Measurements from ENCODE around the gene SLC25A41.

Gene SLC25A41

DNA sequence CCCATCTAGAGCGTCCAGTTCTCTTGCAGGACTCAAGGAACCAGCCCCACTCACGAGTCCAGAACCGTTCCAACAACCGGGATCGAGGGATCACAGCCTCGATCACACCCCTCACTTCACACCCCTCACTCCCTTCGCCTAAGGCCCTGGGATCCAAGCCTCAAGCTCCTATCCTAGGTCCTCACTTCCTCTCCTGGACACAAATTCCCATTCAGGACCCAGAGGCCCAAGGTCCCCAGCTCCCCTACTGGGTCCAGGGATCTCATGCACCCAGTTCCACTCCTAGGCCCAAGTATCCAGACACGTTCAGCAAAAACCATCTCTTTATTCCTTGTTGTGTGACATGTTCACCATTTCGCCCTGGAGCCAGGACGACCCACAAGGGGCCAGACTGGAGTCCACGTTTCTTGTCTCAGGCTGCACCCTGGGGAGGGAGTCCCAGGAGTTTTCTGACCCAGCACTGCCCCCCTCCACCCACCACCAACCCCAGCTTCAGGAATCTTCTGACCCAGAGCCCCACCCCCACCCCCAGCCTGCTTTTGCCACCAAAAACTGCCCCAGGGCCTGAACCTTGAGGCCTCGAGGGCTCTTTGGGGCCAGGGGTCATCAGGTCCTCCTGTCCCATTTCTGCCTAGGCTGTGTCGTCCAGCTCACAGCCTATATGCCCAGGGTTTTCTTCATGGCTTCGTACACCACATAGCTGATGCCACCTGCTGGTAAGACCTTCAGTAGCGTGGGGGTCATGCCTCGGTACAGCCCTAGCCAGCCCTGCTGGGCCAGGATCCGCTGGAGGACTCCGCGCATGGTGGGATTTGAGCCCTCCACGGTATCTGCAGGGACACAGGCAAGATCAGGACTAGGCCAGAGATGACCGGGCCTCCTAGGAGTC lies 7.6 kb downstream of the SLC25A41 start:
- no peak for TF ChIP-seq EZH2phosphoT487 (conservative IDR thresholded peaks at IDR 0.05; ENCODE audit: low read length)
- TF ChIP-seq, protein P1, sequence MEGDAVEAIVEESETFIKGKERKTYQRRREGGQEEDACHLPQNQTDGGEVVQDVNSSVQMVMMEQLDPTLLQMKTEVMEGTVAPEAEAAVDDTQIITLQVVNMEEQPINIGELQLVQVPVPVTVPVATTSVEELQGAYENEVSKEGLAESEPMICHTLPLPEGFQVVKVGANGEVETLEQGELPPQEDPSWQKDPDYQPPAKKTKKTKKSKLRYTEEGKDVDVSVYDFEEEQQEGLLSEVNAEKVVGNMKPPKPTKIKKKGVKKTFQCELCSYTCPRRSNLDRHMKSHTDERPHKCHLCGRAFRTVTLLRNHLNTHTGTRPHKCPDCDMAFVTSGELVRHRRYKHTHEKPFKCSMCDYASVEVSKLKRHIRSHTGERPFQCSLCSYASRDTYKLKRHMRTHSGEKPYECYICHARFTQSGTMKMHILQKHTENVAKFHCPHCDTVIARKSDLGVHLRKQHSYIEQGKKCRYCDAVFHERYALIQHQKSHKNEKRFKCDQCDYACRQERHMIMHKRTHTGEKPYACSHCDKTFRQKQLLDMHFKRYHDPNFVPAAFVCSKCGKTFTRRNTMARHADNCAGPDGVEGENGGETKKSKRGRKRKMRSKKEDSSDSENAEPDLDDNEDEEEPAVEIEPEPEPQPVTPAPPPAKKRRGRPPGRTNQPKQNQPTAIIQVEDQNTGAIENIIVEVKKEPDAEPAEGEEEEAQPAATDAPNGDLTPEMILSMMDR (IDR thresholded peaks at IDR 0.05; ENCODE audit: insufficient read depth, low read length, poor library complexity, severe bottlenecking): no peak
- Histone ChIP-seq H4K20me1 (ENCODE audit: low read depth, low read length) (peaks cover 18% of the 10 kb centered on the region; the same call in 1 of the 2 replicates), H3K4me3 (ENCODE audit: insufficient read depth, low read length, poor library complexity, severe bottlenecking) (peak overlapping the region; percentile 40), H3K36me3 (ENCODE audit: low read length) (no peaks in the 10 kb centered on the region), H3F3A (ENCODE audit: insufficient read depth) (no peaks in the 10 kb centered on the region; the same call in 1 of the 2 replicates), H3K79me2 (ENCODE audit: insufficient read depth, low read length) (peaks cover 32% of the 10 kb centered on the region), H3K27ac (ENCODE audit: low read depth, low read length) (peak overlapping the region; percentile 49), H3K9me3 (ENCODE audit: insufficient read depth, low read length) (no peaks in the 10 kb centered on the region), H2AFZ (ENCODE audit: low read depth, low read length, severe bottlenecking) (peak overlapping the region; percentile 65), H3K4me2 (ENCODE audit: low read depth, low read length, poor library complexity, severe bottlenecking) (peak overlapping the region; percentile 54), H3K9ac (ENCODE audit: low read length) (0 out of 2 replicates have a peak overlapping the region, but pooled peaks have one; percentile 11), H3K27me3 (ENCODE audit: low read length) (no peaks in the 10 kb centered on the region), H3K9me2 (replicated peaks; ENCODE audit: insufficient read depth, low read length) (no peaks in the 10 kb centered on the region)

DNA sequence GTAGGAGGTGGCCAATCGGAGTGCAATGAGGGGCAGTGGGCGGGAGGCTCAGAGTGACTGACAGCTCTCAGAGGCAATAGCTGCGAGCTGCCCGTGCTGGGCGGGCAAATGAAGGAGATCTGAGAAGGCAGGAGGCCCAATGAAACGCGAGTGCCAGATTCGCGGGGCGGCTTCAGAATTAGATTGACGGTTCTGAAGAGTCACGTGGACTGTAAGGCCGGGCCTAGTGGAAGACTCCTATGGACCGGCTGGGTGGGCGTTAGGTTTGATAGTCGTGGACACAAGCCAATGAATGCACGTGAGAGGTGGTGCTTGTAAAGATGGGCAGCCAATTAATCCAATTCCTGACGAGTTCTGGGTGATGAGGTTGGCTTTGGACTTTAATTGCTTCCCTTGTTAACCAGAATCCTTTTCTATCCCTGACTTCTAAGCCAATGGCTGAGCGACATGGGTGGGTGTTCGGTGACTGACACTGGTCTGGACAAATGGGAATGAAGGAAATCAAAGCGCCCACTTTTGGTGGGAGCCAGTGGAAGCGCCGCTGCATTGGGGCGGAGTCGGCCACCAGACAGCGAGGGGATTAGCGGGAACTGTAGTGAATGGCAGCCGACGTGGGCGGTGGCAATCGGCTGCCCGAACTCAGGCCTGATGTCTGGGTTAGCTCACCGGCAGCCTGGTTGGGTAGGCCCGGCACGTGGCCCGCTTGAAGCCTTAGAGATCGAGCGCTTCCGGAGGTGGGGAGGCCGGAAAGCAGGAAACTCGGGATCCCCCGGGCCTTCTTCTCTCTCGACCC lies 8.4 kb downstream of the SLC25A41 start:
- TF ChIP-seq, protein P1 (IDR thresholded peaks at IDR 0.05; ENCODE audit: insufficient read depth, low read length, poor library complexity, severe bottlenecking): no peak
- TF ChIP-seq EZH2phosphoT487 (conservative IDR thresholded peaks at IDR 0.05; ENCODE audit: low read length): no peak
- H3K9ac ChIP-seq (ENCODE audit: low read length): peak overlapping the region; percentile 11; the same call in 1 of the 2 replicates
- H3K4me3 ChIP-seq (ENCODE audit: insufficient read depth, low read length, poor library complexity, severe bottlenecking): peak overlapping the region; percentile 40

GRCh38 chr19:6424195-6424938 lies 9.2 kb downstream of the SLC25A41 start, which contains the start of gene KHSRP:
TSS of gene KHSRP (minus strand) at chr19:6424811. CDS start at chr19:6424701, 110 bp downstream.
- Histone ChIP-seq H3K4me3 (ENCODE audit: insufficient read depth, low read length, poor library complexity, severe bottlenecking) (peak within 1 kb of the TSS; percentile 62), H3K4me2 (ENCODE audit: low read depth, low read length, poor library complexity, severe bottlenecking) (peak within 1 kb of the TSS; percentile 60), H3K27ac (ENCODE audit: low read depth, low read length) (peak within 1 kb of the TSS; percentile 49), H3K9ac (ENCODE audit: low read length) (peak within 1 kb of the TSS; percentile 81), H3K36me3 (ENCODE audit: low read length) (peaks cover 3% of the 10 kb centered on the region; the same call in 1 of the 2 replicates), H3F3A (ENCODE audit: insufficient read depth) (no peaks in the 10 kb centered on the region; the same call in 1 of the 2 replicates), H3K9me3 (ENCODE audit: insufficient read depth, low read length) (no peaks in the 10 kb centered on the region), H3K9me2 (replicated peaks; ENCODE audit: insufficient read depth, low read length) (no peaks in the 10 kb centered on the region), H3K79me2 (ENCODE audit: insufficient read depth, low read length) (peaks cover 48% of the 10 kb centered on the region), H3K27me3 (ENCODE audit: low read length) (no peaks in the 10 kb centered on the region), H2AFZ (ENCODE audit: low read depth, low read length, severe bottlenecking) (peak within 1 kb of the TSS; percentile 65), H4K20me1 (ENCODE audit: low read depth, low read length) (peaks cover 18% of the 10 kb centered on the region; the same call in 1 of the 2 replicates)
- TF ChIP-seq, protein P1 (IDR thresholded peaks at IDR 0.05; ENCODE audit: insufficient read depth, low read length, poor library complexity, severe bottlenecking): no peak
- TF ChIP-seq EZH2phosphoT487 (conservative IDR thresholded peaks at IDR 0.05; ENCODE audit: low read length): no peak

More for the DNA sequence above, 8.4 kb downstream of the SLC25A41 start:
- no peaks in the 10 kb centered on the region for H3K9me3 ChIP-seq (ENCODE audit: insufficient read depth, low read length)
- peaks cover 18% of the 10 kb centered on the region; the same call in 1 of the 2 replicates for H4K20me1 ChIP-seq (ENCODE audit: low read depth, low read length)
- peak overlapping the region; percentile 54 for H3K4me2 ChIP-seq (ENCODE audit: low read depth, low read length, poor library complexity, severe bottlenecking)
- peak overlapping the region; percentile 49 for H3K27ac ChIP-seq (ENCODE audit: low read depth, low read length)
- H3K79me2 ChIP-seq (ENCODE audit: insufficient read depth, low read length): peaks cover 40% of the 10 kb centered on the region
- H3K27me3 ChIP-seq (ENCODE audit: low read length): no peaks in the 10 kb centered on the region
- H3F3A ChIP-seq (ENCODE audit: insufficient read depth): no peaks in the 10 kb centered on the region; the same call in 1 of the 2 replicates
- no peaks in the 10 kb centered on the region for H3K9me2 ChIP-seq (replicated peaks; ENCODE audit: insufficient read depth, low read length)
- H2AFZ ChIP-seq (ENCODE audit: low read depth, low read length, severe bottlenecking): peak overlapping the region; percentile 65
- no peaks in the 10 kb centered on the region for H3K36me3 ChIP-seq (ENCODE audit: low read length)

All from SU-DHL-6 (cell line).